GM18870 (cell line): Measurements from ENCODE around the gene EXOC7.
"Not testable (repeated sequence)": the region's sequence is repeated elsewhere in the genome, so short reads cannot be mapped to it uniquely, and the experiment has no call there.

Experiments used
- ATAC-seq: cut with Tn5 transposase; IDR thresholded peaks from one replicate; pipeline ENCODE4 v1.9.1; 2021; ENCODE audit warnings: moderate library complexity; ENCODE audit not compliant: unreplicated experiment

Gene EXOC7

DNA sequence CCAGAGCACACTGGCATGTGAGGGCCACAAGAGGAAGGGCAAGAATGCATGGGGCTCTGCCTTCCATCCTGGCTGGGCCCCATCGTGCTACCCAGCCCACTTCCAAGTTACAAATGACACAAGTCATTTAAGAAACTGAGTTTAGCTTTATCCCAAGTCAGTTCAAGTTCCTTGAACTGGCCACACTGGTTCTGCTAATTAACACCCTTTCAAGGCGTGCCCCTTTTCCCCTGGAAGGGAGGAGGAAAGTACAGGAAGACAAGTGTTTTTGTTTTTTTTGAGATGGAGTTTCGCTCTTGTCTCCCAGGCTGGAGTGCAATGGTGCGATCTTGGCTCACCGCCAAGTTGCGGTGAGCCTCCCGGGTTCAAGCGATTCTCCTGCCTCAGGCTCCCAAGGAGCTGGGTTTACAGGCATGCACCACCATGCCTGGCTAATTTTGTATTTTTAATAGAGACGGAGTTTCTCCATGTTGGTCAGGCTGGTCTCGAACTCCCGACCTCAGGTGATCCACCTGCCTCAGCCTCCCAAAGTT lies 59.0 kb downstream of the EXOC7 start:
- not testable (repeated sequence) for ATAC-seq

DNA sequence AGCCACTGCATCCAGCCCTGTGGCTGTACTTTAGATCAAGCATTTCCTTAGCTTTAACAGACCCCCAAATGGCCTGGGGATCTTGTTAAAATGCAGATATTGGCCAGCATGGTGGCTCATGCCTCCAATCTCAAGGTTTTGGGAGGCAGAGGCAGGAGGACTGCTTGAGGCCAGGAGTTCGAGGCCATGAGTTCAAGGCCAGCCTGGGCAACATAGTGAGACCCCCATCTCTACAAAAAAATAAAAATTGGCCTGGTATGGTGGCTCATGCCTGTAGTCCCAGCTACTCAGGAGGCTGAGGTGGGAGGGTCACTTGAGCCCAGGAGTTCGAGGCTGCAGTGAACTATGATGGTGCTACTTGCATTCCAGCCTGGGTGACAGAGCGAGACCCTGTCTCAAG lies 60.7 kb downstream of the EXOC7 start:
- not testable (repeated sequence) for ATAC-seq

DNA sequence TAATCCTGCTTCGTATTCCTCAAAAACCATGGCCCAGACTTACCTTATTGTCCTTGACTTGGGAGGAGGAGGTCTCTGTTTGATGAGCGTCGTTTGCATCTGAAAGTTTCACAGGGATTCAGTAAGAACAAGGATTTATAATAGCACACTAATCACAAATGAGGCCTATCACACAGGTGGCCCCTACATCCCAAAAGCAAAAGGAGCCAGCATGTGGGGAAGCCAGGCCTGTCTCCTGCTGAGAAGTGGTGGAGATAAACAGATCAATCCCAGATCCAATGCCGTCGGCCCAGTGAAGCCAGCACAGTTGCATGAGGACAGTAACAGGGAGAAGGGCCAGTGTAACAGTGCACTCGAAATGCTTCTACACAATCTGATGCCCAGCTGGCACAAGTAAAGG lies 63.2 kb downstream of the EXOC7 start:
- ATAC-seq: no peak

DNA sequence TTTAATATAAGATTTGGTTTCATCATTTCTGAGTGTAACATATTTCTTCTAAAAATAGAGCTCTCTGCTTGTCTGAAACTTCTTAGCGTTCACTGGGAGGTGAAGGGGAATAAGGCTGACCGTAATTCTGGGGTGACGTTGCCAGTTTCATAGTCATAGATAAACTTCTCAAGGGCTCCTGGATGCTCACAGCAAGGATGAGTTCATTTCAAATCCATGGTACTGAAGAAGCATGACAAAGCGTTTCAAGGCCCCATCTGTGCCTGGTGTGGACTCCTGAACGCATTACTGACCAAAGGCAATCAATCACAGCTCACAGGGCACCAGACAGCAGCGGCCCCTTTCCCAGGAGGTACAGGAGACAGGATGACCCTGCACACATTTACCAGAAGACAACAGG lies 64.5 kb downstream of the EXOC7 start:
- ATAC-seq: no peak

DNA sequence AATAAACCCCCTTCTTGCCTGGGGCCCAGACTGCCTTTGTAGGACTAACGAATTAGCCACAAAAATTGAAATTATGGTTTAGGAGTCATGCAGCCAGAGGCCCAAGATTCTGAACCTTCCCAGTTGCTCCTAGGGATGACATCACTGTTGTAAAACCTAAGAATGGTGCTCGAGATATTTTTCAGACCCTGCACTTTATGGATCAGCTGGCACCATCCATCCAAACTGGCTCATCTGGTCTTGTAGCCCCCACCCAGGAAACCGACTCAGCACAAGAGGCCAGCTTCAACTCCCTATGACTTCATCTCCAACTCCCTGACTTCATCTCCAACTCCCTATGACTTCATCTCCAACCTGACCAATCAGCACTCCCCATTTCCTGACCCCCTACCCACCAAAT lies 65.5 kb downstream of the EXOC7 start:
- ATAC-seq: no peak

DNA sequence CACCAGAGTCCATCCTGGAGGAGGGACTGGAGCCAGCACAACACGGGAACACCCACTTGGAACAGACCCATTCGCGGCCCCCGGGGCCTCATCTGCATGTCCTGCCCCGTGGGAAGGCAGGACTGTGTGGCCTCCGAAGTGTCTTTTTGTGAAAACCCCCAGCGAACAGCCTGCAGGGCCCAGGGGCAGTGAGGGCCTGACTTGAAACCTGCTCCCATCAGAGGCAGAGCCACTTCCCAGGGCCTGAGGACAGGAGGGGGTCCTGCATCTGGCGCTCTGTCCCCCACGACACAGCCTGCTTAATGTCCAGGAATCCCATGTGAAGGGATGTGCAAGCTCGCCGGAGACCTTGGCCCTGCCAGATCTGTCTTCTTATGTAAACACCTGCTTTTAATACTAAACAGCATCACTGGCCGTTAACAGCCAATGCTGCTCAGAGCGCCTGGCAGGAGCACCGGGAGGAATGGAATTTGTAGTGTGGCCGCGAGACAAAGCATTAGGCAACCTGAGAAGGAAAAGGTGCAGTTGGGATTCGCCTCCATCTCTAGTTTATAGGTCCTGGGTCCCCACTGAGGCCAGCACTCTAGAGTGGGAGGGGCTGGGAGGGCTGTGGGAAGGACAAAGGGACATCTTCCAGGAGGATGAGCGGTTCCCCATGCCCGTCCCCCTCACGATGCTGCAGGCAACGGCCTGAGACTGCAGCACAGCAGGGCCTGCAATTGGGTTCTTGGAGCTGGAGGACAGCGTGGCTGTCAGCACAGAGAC lies 66.9 kb downstream of the EXOC7 start:
- ATAC-seq: no peak

DNA sequence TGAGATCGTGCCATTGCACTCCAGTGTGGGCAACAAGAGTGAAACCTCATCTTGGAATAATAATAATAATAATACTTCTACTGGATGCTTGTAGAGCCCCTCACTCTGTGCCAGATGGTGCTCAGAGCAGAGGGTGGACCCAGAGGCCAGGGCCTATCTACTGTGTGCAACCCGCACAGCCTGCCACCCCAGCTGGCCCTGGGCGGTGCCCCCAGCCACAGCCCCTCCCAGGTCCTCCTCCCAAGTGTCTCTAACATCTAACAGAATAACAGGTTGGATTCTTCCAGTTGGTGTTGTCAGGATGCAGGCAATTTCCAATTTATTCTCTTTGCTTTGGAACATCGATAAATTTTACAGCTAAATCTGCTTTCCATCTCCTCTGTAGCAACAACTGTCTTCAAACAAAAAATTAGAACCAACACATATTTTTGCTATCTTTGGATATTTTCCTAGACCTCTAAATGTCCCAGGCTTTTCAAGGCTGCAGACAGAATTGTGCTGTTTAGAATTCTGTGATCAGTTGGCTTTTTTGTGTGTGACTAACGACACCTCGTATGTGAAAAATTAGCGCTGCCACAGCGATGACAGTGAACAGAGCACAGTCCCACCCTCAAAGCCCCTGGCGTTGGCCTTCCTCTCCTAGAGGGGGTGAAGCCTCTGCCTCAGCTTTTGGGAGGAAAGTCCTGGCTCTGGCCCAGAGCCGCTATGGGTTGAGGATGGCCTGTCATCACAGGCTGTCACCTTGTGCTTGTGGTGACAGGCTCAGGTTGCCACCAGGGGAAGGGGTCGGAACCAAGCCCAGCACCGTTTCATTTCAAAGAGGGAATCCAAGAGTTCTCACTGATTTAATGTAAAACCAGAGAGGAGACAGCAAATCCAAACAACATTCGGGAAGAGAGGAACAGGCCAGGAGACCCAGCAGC lies 68.9 kb downstream of the EXOC7 start:
- ATAC-seq: no peak

DNA sequence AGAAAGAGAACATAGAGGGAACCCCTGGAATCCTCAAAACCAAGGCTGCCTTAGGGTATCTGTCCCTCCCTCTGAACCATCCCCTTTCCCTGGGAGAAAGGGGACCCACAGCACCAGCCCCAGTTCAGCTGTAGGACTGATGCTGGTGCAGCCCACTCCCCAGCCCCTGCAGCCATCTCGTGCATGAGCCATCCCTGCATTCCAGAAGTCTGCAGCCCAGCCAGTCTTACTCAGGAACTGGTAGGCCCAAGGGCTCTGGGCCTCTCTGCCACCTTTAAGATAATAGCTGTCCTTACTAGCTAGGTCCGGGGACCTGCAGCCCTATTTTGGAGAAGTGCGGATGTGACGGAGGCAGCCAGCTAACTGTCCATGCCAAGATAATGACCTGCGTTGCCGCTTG lies 70.4 kb downstream of the EXOC7 start:
- no peak for ATAC-seq

DNA sequence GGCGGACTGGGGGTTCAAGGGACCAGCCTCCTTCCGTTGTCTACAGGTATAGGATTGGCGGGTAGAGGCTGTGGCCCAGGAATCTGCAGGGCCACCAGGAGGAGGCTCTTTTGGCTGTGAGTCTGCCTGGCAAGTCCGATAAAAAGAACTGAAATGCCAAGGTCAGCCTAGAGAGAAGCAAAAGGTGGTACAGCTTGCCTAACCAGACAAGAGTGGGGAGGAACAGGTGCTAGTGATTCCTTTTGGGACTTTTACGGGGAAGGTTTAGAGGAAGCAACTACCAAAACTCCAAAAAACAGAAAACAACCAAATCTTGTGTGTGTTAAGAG lies 70.8 kb downstream of the EXOC7 start:
- ATAC-seq: no peak

DNA sequence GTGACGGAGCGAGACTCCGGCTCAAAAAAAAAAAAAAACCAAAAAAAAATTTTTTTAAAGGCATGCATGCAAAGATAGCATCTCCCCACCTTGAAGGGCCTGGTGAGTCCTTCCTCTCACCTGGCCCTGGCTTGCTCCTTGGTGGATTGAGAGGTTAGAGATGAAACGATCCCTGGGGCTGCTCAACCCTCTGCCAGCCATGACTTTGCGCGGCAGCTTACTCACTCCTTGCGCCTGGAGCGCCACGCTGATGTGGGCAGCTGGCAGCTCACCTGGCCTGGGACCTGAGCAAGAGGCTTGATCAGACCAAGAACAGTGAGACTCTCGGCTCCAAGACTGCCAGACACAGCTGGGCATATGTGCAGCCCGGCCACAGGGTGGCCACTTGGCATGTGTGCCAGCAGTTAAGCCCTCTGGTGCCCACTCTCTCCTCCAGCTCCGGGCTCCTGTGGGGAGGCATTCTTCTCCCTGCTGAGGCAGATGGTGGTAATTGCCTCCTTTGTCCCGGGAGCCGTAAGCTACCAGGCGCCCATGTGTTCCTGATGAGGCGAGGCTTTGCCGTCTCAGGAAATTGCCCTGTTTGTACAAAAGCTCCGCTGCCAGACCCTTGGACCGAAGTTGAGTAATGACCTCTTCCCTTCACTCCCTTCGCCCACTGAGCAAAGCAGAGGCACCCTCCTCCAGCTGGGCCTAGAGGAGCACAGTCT lies 71.4 kb downstream of the EXOC7 start:
- no peak for ATAC-seq
